Caco-2 (cell line): ENCODE measurements around the gene CSMD2. TPM values are rescaled to one million over a fixed set of nuclear protein-coding genes. Genes with fewer than 3 reads are reported as not detected.

Source experiments
- BruUV-seq: library from RNA; stranded (reverse); fragments of 400-500 nt; replicated peaks from 2 replicates; lab custom pipeline; 2021; lab: Mats Ljungman, UMichigan
- CTCF ChIA-PET: fragments of 300-600 bp; sonication (Branson Sonifier 250); formaldehyde crosslinking; loops from one replicate; lab custom pipeline; 2022; ENCODE audit warnings: antibody characterized with exemption; lab: Charles Lee
- POLR2A ChIA-PET: fragments of 300-600 bp; sonication (Branson Sonifier 250); formaldehyde crosslinking; loops from one replicate; lab custom pipeline; 2022; ENCODE audit warnings: antibody characterized with exemption; lab: Charles Lee
- DNase-seq, 2 experiments: peaks; one replicate each; pipeline versions ENCODE4 v3.0.0 to v3.0.0-alpha.2; 2020 to 2022
- H3K27me3 ChIP-seq: replicated peaks from 2 replicates; pipeline ENCODE4 v1.6.0; 2011; ENCODE audit warnings: low read length; ENCODE audit not compliant: control insufficient read depth, insufficient read depth
- H3K36me3 ChIP-seq: 2 replicates; pipeline ENCODE4 v1.5.1; 2011; ENCODE audit warnings: low read length; ENCODE audit not compliant: control insufficient read depth, insufficient read depth
- H3K4me1 ChIP-seq: fragments of 250-450 bp; sonication (Bioruptor Pico); 2 replicates; pipeline ENCODE4 v1.5.1; 2020; ENCODE audit warnings: mild to moderate bottlenecking
- H3K4me3 ChIP-seq: 2 replicates; pipeline ENCODE4 v1.5.1; 2011; ENCODE audit warnings: low read depth, mild to moderate bottlenecking, control low read depth, low read length
- H3K9me3 ChIP-seq: fragments of 250-450 bp; sonication (Bioruptor Pico); 2 replicates; pipeline ENCODE4 v1.5.1; 2020; ENCODE audit warnings: mild to moderate bottlenecking, moderate library complexity
- H3K27ac Mint-ChIP-seq: one replicate; pipeline ENCODE4 v1.8.0; 2022; ENCODE audit warnings: mixed read lengths; ENCODE audit not compliant: unreplicated experiment
- H3K27me3 Mint-ChIP-seq: one replicate; pipeline ENCODE4 v1.8.0; 2022; ENCODE audit warnings: mixed read lengths; ENCODE audit not compliant: insufficient read depth, unreplicated experiment
- H3K36me3 Mint-ChIP-seq: one replicate; pipeline ENCODE4 v1.8.0; 2022; ENCODE audit warnings: mild to moderate bottlenecking, mixed read lengths; ENCODE audit not compliant: insufficient read depth, unreplicated experiment
- H3K4me1 Mint-ChIP-seq: one replicate; pipeline ENCODE4 v1.8.0; 2022; ENCODE audit warnings: low read depth, mixed read lengths; ENCODE audit not compliant: unreplicated experiment
- H3K4me3 Mint-ChIP-seq: one replicate; pipeline ENCODE4 v1.8.0; 2022; ENCODE audit warnings: mild to moderate bottlenecking, moderate library complexity, mixed read lengths; ENCODE audit not compliant: unreplicated experiment
- H3K9me3 Mint-ChIP-seq: one replicate; pipeline ENCODE4 v1.8.0; 2022; ENCODE audit warnings: mixed read lengths; ENCODE audit not compliant: unreplicated experiment
- intact Hi-C: fragments of 100-400 bp; cut with micrococcal nuclease; formaldehyde crosslinking; loops from one replicate; pipeline ENCODE4 v1.10.0; 2022; ENCODE audit not compliant: unreplicated experiment
- total RNA-seq: library from RNA; stranded (reverse); gene quantifications from 2 replicates; pipeline ENCODE4 v1.2.3, GENCODE V29; 2022
- TF ChIP-seq, protein P1 (sequence below), 2 experiments: fragments of 200-600 bp in 1 of 2; IDR thresholded peaks; 1 replicate in 1 of 2; 2 replicates in 1 of 2; pipeline versions ENCODE4 v1.5.1 to v1.8.0; 2011 to 2022; ENCODE audit warnings: antibody characterized with exemption in 1 of 2, control low read depth in 1 of 2, inconsistent platforms in 1 of 2, low read depth in 1 of 2, low read length in 1 of 2, mild to moderate bottlenecking in 1 of 2, moderate library complexity in 1 of 2; ENCODE audit not compliant: insufficient read depth in 1 of 2, severe bottlenecking in 1 of 2, unreplicated experiment in 1 of 2

CSMD2 gene
- total RNA-seq, 1 experiment from 2014 or later, result not detected

DNA sequence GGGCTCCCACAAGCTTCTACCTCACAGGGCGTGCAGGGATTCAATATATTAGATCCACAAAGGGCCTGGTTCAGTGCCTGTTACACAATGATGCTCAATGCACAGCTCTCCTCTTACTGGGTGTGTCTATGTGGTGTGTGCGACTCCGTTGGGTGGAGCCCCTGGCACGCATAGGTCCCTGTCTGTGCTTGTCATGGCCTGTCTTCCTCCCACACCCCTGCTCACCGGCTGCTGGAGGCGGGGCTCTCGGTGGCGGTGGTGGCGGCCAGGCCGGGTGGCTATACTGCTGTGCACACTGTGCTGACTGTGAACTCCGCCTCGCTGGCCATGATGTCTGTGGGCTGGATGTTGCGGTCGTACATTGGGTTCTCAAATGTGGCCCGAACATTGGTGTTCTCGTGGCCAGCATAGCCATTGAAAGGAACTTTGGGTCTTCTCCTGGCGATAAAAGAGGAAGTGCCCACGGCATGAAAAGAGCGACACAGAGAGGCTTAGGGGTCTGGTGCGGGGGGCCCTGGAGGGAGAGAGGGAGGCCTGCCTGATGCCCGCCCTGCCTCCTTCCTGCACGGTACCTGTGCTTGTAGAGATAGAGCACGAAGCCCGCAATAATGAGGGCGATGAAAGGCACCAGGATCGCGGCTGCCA is 645.7 kb downstream of the CSMD2 start:
- Mint-ChIP-seq H3K4me3 (no peak overlapping the region), H3K27me3 (peaks cover 11% of the 10 kb centered on the region), H3K9me3 (no peaks in the 10 kb centered on the region), H3K27ac (no peak overlapping the region), H3K36me3 (no peaks in the 10 kb centered on the region), H3K4me1 (no peaks in the 10 kb centered on the region)
- TF ChIP-seq, protein P1, sequence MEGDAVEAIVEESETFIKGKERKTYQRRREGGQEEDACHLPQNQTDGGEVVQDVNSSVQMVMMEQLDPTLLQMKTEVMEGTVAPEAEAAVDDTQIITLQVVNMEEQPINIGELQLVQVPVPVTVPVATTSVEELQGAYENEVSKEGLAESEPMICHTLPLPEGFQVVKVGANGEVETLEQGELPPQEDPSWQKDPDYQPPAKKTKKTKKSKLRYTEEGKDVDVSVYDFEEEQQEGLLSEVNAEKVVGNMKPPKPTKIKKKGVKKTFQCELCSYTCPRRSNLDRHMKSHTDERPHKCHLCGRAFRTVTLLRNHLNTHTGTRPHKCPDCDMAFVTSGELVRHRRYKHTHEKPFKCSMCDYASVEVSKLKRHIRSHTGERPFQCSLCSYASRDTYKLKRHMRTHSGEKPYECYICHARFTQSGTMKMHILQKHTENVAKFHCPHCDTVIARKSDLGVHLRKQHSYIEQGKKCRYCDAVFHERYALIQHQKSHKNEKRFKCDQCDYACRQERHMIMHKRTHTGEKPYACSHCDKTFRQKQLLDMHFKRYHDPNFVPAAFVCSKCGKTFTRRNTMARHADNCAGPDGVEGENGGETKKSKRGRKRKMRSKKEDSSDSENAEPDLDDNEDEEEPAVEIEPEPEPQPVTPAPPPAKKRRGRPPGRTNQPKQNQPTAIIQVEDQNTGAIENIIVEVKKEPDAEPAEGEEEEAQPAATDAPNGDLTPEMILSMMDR (IDR thresholded peaks at IDR 0.05; ENCODE audit: insufficient read depth in 1 of 2, low read depth in 1 of 2, low read length in 1 of 2, severe bottlenecking in 1 of 2, unreplicated experiment in 1 of 2), result no peak
- Histone ChIP-seq H3K9me3 (no peaks in the 10 kb centered on the region), H3K4me3 (no peak overlapping the region), H3K27me3 (no peaks in the 10 kb centered on the region), H3K36me3 (no peaks in the 10 kb centered on the region), H3K4me1 (no peaks in the 10 kb centered on the region)
- POLR2A ChIA-PET, result interaction anchor here (0.6 kb wide), 1 partner anchor 34 kb away, joined by 4 read pairs; no protein-coding TSS in a partner anchor
- no peak for DNase-seq
- BruUV-seq, result no TSS peak
- CTCF ChIA-PET, result no interaction called here
- intact Hi-C loops, result no loop called here

DNA sequence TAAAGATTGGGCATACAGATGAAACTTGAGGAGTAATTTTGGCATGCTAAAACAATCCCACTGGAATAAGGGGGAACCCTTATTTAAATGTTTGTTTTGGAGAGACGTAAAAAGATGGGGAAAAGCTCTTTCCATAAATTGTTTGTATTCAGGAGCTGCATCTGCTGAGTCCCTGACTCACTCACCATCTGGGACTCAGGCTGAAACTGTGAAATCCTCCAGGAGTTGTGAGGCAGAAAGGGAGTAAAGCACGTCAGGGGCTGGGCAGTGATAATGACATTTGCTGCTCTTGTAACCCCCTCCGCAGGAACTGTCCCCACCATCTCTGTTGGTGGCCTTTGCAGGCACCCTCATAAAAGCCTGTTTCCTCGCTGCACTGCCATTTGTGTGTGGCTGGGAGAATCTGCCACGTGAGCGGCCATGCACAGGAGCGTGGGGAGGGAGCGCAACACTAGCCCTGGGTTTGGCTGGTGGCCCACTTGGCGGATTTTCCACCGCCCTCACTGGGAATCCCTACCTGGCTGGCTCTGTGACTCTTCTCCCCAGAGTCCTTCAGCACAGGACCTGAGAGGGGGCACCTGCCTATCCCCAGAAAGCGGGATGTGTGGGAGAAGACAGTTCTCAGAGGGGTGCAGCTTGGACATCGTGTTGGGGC is 647.3 kb downstream of the CSMD2 start:
- Mint-ChIP-seq H3K36me3 (no peaks in the 10 kb centered on the region), H3K9me3 (no peaks in the 10 kb centered on the region), H3K4me1 (no peaks in the 10 kb centered on the region), H3K4me3 (no peak overlapping the region), H3K27ac (no peak overlapping the region), H3K27me3 (peaks cover 4% of the 10 kb centered on the region)
- ChIA-PET POLR2A (no interaction called here), CTCF (interaction anchor here (1.2 kb wide), 1 partner anchor 95 kb away, joined by 3 read pairs; no protein-coding TSS in a partner anchor)
- TF ChIP-seq, protein P1 (IDR thresholded peaks at IDR 0.05; ENCODE audit: insufficient read depth in 1 of 2, low read depth in 1 of 2, low read length in 1 of 2, severe bottlenecking in 1 of 2, unreplicated experiment in 1 of 2), result no peak
- Histone ChIP-seq H3K9me3 (no peaks in the 10 kb centered on the region), H3K27me3 (no peaks in the 10 kb centered on the region), H3K4me1 (no peaks in the 10 kb centered on the region), H3K36me3 (no peaks in the 10 kb centered on the region), H3K4me3 (no peak overlapping the region)
- intact Hi-C loops, result no loop called here
- BruUV-seq, result no TSS peak
- no peak for DNase-seq

DNA sequence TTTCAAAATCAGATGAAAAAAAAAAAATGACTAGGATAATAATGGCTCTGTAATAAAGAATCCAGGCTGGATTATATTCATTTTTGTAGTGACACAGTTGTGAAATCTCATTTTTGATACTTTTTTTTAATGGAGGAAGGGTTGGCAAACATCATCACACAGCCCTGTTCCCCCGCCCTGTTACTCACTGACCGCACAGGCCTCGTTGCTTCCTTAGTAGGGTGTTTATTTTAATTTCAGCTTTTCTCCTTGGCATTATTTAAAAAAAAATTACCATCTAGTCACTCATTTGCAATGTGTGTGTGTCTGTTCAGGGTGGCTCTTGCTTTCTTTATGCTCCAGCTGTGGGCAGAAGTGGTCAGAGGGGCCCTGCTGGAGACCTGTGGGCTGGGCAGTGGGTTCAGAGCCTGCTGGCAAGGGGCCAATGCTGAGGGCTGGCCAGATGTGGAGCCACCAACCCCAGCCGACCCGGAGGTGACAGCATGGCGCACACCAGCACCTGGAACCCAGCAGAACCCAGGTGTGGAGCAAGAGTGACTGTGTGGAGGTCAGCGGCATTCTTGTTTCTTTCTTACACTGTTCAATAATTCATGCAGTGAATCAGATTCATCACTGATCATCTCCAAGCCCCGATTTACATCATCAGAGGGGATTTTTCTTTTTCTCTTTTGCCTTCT is 648.0 kb downstream of the CSMD2 start:
- Mint-ChIP-seq H3K27me3 (peaks cover 4% of the 10 kb centered on the region), H3K27ac (no peak overlapping the region), H3K9me3 (no peaks in the 10 kb centered on the region), H3K4me3 (no peak overlapping the region), H3K36me3 (no peaks in the 10 kb centered on the region), H3K4me1 (no peaks in the 10 kb centered on the region)
- Histone ChIP-seq H3K4me3 (no peak overlapping the region), H3K27me3 (no peaks in the 10 kb centered on the region), H3K9me3 (no peaks in the 10 kb centered on the region), H3K4me1 (no peaks in the 10 kb centered on the region), H3K36me3 (no peaks in the 10 kb centered on the region)
- POLR2A ChIA-PET, result no interaction called here
- no TSS peak for BruUV-seq
- intact Hi-C loops, result no loop called here
- TF ChIP-seq, protein P1 (IDR thresholded peaks at IDR 0.05; ENCODE audit: insufficient read depth in 1 of 2, low read depth in 1 of 2, low read length in 1 of 2, severe bottlenecking in 1 of 2, unreplicated experiment in 1 of 2), result no peak
- CTCF ChIA-PET, result no interaction called here
- no peak for DNase-seq
